ENCODE data around the gene TIGIT.

- TF ChIP-seq TAF1 (IDR thresholded peaks at IDR 0.05; ENCODE audit: borderline replicate concordance, low read depth, low read length) (no peak), POLR2AphosphoS5 (IDR thresholded peaks at IDR 0.05; ENCODE audit: low read depth, low read length) (no peak)
These were observed 29.9 kb downstream of the TIGIT start for GRCh38 chr3:114323546-114324254.
